ENCODE measurements around the gene TMEM117.

TMEM117 gene

DNA sequence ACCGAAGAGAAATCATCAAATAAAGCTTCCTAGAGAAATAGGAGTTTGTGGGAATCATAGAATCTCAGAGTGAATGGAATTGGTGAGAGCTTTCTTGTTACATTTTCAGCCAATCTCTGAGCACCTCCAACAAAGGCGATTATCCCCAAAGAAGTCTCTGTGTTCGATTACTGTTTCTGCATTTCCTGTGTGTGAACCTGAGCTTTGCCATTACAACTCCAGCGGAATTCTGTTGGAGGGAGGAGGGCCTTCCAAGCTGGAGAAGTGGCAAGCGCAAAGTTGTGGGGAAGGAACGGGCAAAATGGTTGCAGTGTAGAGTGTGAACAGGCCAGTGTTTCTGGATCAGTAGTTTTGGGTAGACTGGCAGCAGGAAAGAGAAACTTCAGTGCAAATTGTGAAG is 23.1 kb downstream of the TMEM117 start (continued):
- TF ChIP-seq, protein P1, sequence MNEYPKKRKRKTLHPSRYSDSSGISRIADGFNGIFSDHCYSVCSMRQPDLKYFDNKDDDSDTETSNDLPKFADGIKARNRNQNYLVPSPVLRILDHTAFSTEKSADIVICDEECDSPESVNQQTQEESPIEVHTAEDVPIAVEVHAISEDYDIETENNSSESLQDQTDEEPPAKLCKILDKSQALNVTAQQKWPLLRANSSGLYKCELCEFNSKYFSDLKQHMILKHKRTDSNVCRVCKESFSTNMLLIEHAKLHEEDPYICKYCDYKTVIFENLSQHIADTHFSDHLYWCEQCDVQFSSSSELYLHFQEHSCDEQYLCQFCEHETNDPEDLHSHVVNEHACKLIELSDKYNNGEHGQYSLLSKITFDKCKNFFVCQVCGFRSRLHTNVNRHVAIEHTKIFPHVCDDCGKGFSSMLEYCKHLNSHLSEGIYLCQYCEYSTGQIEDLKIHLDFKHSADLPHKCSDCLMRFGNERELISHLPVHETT (tag by site-specific recombination; IDR thresholded peaks at IDR 0.05) = no peak

DNA sequence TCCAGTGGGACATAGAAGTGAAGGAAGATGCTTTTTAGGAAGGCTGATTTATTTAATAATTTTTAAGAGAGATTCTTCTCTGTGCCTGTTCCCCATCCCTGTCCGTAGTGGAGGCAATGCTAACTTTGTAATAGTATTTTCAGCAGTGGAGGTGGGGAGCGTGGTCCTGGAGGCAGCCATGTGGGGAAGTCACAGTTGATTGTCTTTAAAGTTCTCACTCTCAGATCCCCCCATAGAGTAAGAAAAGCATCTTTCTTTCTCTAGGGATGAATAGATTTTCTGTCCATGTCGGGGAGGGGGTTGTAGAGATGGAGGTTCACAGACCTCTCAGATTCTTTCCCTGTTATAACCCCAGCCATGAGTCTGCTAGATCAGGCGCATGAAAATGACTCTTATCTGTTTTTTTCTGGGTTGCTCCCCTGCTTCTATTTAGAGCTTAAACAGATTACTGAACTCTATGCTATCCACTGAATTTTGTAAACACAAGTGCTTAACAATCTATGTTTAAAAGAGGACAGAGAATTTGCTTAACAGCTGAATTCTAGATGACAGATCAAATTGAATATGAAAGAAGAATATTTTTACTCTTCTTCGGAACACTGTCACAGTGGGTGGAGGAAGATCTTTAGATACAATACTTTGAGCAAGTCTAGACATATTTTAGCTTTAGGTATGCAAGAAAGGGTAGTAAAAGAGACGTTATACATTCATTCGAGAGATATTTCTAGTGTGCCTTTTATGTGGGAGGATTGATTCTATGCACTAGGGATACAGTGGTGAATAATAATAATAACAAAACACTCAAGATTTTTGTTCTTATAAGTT is 25.3 kb downstream of the TMEM117 start:
- Histone ChIP-seq H3K4me1 (ENCODE audit: control insufficient read depth, insufficient read depth, low read length) (peaks cover 7% of the 10 kb centered on the region), H3K36me3 (ENCODE audit: control insufficient read depth in 2 of 2, insufficient read depth in 1 of 2, low read length in 2 of 2) (no peaks in the 10 kb centered on the region), H3K4me3 (ENCODE audit: low read depth, low read length) (no peak overlapping the region), H3K27ac (ENCODE audit: extremely low read depth, low read depth, low read length) (no peak overlapping the region), H3K9me3 (ENCODE audit: control insufficient read depth, insufficient read depth, low read depth, low read length) (no peaks in the 10 kb centered on the region)
- CTCF ChIA-PET = no interaction called here
- POLR2A ChIA-PET = no interaction called here
- TF ChIP-seq, protein P2, sequence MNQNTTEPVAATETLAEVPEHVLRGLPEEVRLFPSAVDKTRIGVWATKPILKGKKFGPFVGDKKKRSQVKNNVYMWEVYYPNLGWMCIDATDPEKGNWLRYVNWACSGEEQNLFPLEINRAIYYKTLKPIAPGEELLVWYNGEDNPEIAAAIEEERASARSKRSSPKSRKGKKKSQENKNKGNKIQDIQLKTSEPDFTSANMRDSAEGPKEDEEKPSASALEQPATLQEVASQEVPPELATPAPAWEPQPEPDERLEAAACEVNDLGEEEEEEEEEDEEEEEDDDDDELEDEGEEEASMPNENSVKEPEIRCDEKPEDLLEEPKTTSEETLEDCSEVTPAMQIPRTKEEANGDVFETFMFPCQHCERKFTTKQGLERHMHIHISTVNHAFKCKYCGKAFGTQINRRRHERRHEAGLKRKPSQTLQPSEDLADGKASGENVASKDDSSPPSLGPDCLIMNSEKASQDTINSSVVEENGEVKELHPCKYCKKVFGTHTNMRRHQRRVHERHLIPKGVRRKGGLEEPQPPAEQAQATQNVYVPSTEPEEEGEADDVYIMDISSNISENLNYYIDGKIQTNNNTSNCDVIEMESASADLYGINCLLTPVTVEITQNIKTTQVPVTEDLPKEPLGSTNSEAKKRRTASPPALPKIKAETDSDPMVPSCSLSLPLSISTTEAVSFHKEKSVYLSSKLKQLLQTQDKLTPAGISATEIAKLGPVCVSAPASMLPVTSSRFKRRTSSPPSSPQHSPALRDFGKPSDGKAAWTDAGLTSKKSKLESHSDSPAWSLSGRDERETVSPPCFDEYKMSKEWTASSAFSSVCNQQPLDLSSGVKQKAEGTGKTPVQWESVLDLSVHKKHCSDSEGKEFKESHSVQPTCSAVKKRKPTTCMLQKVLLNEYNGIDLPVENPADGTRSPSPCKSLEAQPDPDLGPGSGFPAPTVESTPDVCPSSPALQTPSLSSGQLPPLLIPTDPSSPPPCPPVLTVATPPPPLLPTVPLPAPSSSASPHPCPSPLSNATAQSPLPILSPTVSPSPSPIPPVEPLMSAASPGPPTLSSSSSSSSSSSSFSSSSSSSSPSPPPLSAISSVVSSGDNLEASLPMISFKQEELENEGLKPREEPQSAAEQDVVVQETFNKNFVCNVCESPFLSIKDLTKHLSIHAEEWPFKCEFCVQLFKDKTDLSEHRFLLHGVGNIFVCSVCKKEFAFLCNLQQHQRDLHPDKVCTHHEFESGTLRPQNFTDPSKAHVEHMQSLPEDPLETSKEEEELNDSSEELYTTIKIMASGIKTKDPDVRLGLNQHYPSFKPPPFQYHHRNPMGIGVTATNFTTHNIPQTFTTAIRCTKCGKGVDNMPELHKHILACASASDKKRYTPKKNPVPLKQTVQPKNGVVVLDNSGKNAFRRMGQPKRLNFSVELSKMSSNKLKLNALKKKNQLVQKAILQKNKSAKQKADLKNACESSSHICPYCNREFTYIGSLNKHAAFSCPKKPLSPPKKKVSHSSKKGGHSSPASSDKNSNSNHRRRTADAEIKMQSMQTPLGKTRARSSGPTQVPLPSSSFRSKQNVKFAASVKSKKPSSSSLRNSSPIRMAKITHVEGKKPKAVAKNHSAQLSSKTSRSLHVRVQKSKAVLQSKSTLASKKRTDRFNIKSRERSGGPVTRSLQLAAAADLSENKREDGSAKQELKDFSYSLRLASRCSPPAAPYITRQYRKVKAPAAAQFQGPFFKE (tag by site-specific recombination; IDR thresholded peaks at IDR 0.05; ENCODE audit: borderline replicate concordance) = no peak
- TF ChIP-seq ZBTB7A (tag by site-specific recombination; IDR thresholded peaks at IDR 0.05; ENCODE audit: low read depth) (no peak), ZNF37A (tag by site-specific recombination; IDR thresholded peaks at IDR 0.05) (no peak), ZNF266 (tag by site-specific recombination; IDR thresholded peaks at IDR 0.05; ENCODE audit: low read depth) (no peak), ZEB2 (tag by site-specific recombination; IDR thresholded peaks at IDR 0.05) (no peak), ZNF600 (tag by site-specific recombination; IDR thresholded peaks at IDR 0.05) (no peak), ZNF155 (tag by site-specific recombination; IDR thresholded peaks at IDR 0.05) (no peak), PRDM1 (tag by site-specific recombination; IDR thresholded peaks at IDR 0.05) (no peak), ZNF843 (tag by site-specific recombination; IDR thresholded peaks at IDR 0.05) (no peak), ZNF624 (tag by site-specific recombination; IDR thresholded peaks at IDR 0.05) (no peak)
- TF ChIP-seq, protein P3, sequence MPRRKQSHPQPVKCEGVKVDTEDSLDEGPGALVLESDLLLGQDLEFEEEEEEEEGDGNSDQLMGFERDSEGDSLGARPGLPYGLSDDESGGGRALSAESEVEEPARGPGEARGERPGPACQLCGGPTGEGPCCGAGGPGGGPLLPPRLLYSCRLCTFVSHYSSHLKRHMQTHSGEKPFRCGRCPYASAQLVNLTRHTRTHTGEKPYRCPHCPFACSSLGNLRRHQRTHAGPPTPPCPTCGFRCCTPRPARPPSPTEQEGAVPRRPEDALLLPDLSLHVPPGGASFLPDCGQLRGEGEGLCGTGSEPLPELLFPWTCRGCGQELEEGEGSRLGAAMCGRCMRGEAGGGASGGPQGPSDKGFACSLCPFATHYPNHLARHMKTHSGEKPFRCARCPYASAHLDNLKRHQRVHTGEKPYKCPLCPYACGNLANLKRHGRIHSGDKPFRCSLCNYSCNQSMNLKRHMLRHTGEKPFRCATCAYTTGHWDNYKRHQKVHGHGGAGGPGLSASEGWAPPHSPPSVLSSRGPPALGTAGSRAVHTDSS (tag by site-specific recombination; IDR thresholded peaks at IDR 0.05) = no peak
- TF ChIP-seq, protein P4, sequence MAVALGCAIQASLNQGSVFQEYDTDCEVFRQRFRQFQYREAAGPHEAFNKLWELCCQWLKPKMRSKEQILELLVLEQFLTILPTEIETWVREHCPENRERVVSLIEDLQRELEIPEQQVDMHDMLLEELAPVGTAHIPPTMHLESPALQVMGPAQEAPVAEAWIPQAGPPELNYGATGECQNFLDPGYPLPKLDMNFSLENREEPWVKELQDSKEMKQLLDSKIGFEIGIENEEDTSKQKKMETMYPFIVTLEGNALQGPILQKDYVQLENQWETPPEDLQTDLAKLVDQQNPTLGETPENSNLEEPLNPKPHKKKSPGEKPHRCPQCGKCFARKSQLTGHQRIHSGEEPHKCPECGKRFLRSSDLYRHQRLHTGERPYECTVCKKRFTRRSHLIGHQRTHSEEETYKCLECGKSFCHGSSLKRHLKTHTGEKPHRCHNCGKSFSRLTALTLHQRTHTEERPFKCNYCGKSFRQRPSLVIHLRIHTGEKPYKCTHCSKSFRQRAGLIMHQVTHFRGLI (tag by site-specific recombination; IDR thresholded peaks at IDR 0.05) = no peak
